IMR-90 (cell line): ENCODE results near the gene UGGT1.
"Not testable (repeated sequence)": the region's sequence is repeated elsewhere in the genome, so short reads cannot be mapped to it uniquely, and the experiment has no call there.

Experiments used
- BHLHE40 ChIP-seq: fragments of 150-350 bp; IDR thresholded peaks from 2 replicates; pipeline ENCODE4 v1.6.1; 2016; ENCODE audit warnings: mild to moderate bottlenecking, low read depth, low read length
- CEBPB ChIP-seq: IDR thresholded peaks from 2 replicates; pipeline ENCODE4 v1.6.1; 2012; ENCODE audit warnings: low read depth, low read length, improper control_type of control experiment
- MAFK ChIP-seq: IDR thresholded peaks from 2 replicates; pipeline ENCODE4 v1.6.1; 2012; ENCODE audit warnings: low read depth, low read length, improper control_type of control experiment
- MAZ ChIP-seq: IDR thresholded peaks from 2 replicates; pipeline ENCODE4 v1.6.1; 2012; ENCODE audit warnings: low read depth, mild to moderate bottlenecking, low read length, improper control_type of control experiment, moderate library complexity, borderline replicate concordance
- MXI1 ChIP-seq: IDR thresholded peaks from 2 replicates; pipeline ENCODE4 v1.6.1; 2012; ENCODE audit warnings: low read depth, mild to moderate bottlenecking, low read length, moderate library complexity, borderline replicate concordance
- NFE2L2 ChIP-seq: fragments of 150-350 bp; IDR thresholded peaks from 2 replicates; pipeline ENCODE4 v1.6.1; 2016; ENCODE audit warnings: low read depth, mild to moderate bottlenecking, low read length
- POLR2A ChIP-seq: IDR thresholded peaks from 2 replicates; pipeline ENCODE4 v1.6.1; 2012; ENCODE audit warnings: mild to moderate bottlenecking, low read depth, low read length
- RAD21 ChIP-seq: IDR thresholded peaks from 2 replicates; pipeline ENCODE4 v1.6.1; 2012; ENCODE audit warnings: low read length, improper control_type of control experiment
- RCOR1 ChIP-seq: IDR thresholded peaks from 2 replicates; pipeline ENCODE4 v1.6.1; 2012; ENCODE audit warnings: mild to moderate bottlenecking, low read length, improper control_type of control experiment; ENCODE audit not compliant: insufficient replicate concordance
- RFX5 ChIP-seq: IDR thresholded peaks from 2 replicates; pipeline ENCODE4 v1.8.0; 2012; ENCODE audit warnings: low read depth, mild to moderate bottlenecking, low read length, moderate library complexity
- SMC3 ChIP-seq: fragments of 150-350 bp; IDR thresholded peaks from 2 replicates; pipeline ENCODE4 v1.6.1; 2016; ENCODE audit warnings: low read depth, mild to moderate bottlenecking, antibody characterized with exemption, low read length, moderate library complexity
- TF ChIP-seq, protein P1 (sequence below): conservative IDR thresholded peaks from 2 replicates; pipeline ENCODE4 v1.5.1; 2012; ENCODE audit warnings: mild to moderate bottlenecking, low read depth, low read length, improper control_type of control experiment
- TF ChIP-seq, protein P2 (sequence below): fragments of 150-350 bp; IDR thresholded peaks from 2 replicates; pipeline ENCODE4 v1.6.1; 2017; ENCODE audit warnings: mild to moderate bottlenecking, antibody characterized with exemption, low read length, low read depth

DNA sequence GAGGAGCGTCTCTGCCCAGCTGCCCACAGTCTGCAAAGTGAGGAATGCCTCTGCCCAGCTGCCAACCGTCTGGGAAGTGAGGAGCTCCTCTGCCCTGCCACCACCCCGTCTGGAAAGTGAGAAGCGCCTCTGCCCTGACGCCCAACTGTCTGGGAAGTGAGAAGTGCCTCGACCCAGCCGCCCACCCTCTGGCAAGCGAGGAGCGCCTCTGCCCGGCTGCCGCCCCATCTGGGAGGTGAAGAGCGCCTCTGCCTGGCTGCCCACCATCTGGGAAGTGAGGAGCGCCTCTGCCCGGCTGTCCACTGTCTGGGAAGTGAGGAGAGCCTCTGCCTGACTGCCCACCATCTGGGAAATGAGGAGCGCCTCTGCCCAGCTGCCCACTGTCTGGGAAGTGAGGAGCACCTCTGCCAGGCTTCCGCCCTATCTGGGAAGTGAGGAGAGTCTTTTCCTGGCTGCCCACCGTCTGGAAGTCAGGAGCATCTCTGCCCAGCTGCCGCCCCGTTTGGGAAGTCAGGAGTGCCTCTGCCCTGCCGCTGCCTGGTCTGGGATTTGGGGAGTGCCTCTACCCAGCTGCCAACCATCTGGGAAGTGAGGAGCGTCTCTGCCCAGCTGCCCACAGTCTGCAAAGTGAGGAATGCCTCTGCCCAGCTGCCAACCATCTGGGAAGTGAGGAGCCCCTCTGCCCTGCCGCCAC lies 117.8 kb downstream of the UGGT1 start:
- TF ChIP-seq, protein P1, sequence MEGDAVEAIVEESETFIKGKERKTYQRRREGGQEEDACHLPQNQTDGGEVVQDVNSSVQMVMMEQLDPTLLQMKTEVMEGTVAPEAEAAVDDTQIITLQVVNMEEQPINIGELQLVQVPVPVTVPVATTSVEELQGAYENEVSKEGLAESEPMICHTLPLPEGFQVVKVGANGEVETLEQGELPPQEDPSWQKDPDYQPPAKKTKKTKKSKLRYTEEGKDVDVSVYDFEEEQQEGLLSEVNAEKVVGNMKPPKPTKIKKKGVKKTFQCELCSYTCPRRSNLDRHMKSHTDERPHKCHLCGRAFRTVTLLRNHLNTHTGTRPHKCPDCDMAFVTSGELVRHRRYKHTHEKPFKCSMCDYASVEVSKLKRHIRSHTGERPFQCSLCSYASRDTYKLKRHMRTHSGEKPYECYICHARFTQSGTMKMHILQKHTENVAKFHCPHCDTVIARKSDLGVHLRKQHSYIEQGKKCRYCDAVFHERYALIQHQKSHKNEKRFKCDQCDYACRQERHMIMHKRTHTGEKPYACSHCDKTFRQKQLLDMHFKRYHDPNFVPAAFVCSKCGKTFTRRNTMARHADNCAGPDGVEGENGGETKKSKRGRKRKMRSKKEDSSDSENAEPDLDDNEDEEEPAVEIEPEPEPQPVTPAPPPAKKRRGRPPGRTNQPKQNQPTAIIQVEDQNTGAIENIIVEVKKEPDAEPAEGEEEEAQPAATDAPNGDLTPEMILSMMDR = not testable (repeated sequence)
- TF ChIP-seq SMC3, CEBPB, NFE2L2, RFX5, BHLHE40, MXI1, POLR2A, RCOR1, RAD21, MAFK, MAZ: not testable (repeated sequence)
- TF ChIP-seq, protein P2, sequence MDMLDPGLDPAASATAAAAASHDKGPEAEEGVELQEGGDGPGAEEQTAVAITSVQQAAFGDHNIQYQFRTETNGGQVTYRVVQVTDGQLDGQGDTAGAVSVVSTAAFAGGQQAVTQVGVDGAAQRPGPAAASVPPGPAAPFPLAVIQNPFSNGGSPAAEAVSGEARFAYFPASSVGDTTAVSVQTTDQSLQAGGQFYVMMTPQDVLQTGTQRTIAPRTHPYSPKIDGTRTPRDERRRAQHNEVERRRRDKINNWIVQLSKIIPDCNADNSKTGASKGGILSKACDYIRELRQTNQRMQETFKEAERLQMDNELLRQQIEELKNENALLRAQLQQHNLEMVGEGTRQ = not testable (repeated sequence)
